Progenitor cell of endocrine pancreas (in vitro differentiated cells): Measurements from ENCODE around the gene TRAK2. TPM values are rescaled to one million over a fixed set of nuclear protein-coding genes. Genes with fewer than 3 reads are reported as not detected.

ENCODE experiments used
- DNase-seq: peaks from one replicate; pipeline ENCODE4 v3.0.0; 2021; ENCODE audit warnings: low spot score; ENCODE audit not compliant: unreplicated experiment
- H3K27ac Mint-ChIP-seq: 2 replicates; pipeline ENCODE4 v1.8.0; 2021; ENCODE audit warnings: mild to moderate bottlenecking, moderate library complexity, mixed read lengths
- H3K27me3 Mint-ChIP-seq: 2 replicates; pipeline ENCODE4 v1.8.0; 2021; ENCODE audit warnings: mixed read lengths
- H3K36me3 Mint-ChIP-seq: 2 replicates; pipeline ENCODE4 v1.8.0; 2022; ENCODE audit warnings: mixed read lengths; ENCODE audit not compliant: insufficient read depth
- H3K4me1 Mint-ChIP-seq: 2 replicates; pipeline ENCODE4 v1.8.0; 2021; ENCODE audit warnings: low read depth, mixed read lengths
- H3K4me3 Mint-ChIP-seq: 2 replicates; pipeline ENCODE4 v1.8.0; 2021; ENCODE audit warnings: low read depth, mild to moderate bottlenecking, moderate library complexity, mixed read lengths
- H3K9me3 Mint-ChIP-seq: 2 replicates; pipeline ENCODE4 v1.8.0; 2021; ENCODE audit warnings: low read depth, mixed read lengths
- CTCF ChIP-seq: fragments of 200-600 bp; sonication (generic); IDR thresholded peaks from one replicate; pipeline ENCODE4 v1.5.0; 2021; ENCODE audit warnings: antibody characterized with exemption, mild to moderate bottlenecking; ENCODE audit not compliant: unreplicated experiment
- total RNA-seq: library from RNA; stranded (reverse); gene quantifications from 2 replicates; pipeline ENCODE4 v1.2.1, GENCODE V29; 2021

Gene TRAK2
- total RNA-seq, 1 donor from 2014 or later = 18.2 TPM

DNA sequence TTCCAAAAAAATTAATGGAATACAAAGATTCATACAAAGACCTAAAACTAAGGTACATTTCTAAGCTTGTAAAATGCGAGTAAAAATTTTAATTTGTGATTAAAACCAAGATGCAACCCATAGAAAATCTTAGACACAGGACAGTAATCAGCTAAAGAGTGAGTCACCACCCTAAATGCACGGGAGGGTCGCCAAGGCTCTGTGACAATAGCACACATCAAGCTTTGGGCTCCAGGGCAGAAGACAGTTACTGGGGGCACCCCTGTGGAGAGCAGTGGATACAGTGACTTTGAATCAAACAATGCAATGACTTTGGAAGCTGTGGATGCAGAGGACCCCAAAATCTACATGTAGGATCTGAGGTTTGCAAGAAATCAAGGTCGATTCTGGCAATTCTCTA lies 101.7 kb downstream of the TRAK2 start:
- H3K9me3 Mint-ChIP-seq = no peaks in the 10 kb centered on the region
- no peak overlapping the region for H3K27ac Mint-ChIP-seq
- H3K36me3 Mint-ChIP-seq = no peaks in the 10 kb centered on the region
- no peak for TF ChIP-seq CTCF
- no peak overlapping the region for H3K4me3 Mint-ChIP-seq
- H3K27me3 Mint-ChIP-seq = no peaks in the 10 kb centered on the region
- H3K4me1 Mint-ChIP-seq = no peaks in the 10 kb centered on the region
- no peak for DNase-seq

DNA sequence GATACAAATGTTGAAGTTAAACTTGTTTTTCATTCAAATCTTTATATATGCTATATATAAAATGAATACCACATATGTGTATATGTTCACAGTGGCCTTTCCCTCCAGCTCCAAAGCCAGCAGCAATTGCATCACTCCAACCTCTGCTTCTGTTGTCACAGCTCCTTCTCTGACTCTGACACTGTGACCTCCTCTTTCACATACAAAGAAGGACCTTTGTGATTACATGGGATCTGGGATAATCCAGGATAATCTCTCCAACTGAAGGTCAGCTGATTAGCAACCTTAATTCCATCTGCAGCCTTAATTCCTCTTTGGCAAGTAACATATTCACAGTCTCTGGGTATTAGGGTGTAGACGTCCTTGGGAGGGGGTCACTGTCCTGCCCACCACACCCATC lies 102.5 kb downstream of the TRAK2 start:
- DNase-seq = no peak
- no peak overlapping the region for H3K27ac Mint-ChIP-seq
- no peaks in the 10 kb centered on the region for H3K36me3 Mint-ChIP-seq
- H3K4me3 Mint-ChIP-seq = no peak overlapping the region
- TF ChIP-seq CTCF = no peak
- no peaks in the 10 kb centered on the region for H3K27me3 Mint-ChIP-seq
- no peaks in the 10 kb centered on the region for H3K4me1 Mint-ChIP-seq
- H3K9me3 Mint-ChIP-seq = no peaks in the 10 kb centered on the region

GRCh38 chr2:201347138-201347537 lies 104.1 kb downstream of the TRAK2 start:
- Mint-ChIP-seq H3K27me3 (no peaks in the 10 kb centered on the region), H3K9me3 (no peaks in the 10 kb centered on the region), H3K4me3 (no peak overlapping the region), H3K4me1 (peaks cover 12% of the 10 kb centered on the region), H3K27ac (no peak overlapping the region), H3K36me3 (no peaks in the 10 kb centered on the region)
- TF ChIP-seq CTCF = no peak
- no peak for DNase-seq

- no peak overlapping the region for H3K27ac Mint-ChIP-seq
Measured at GRCh38 chr2:201345625-201346213, 105.5 kb downstream of the TRAK2 start.

DNA sequence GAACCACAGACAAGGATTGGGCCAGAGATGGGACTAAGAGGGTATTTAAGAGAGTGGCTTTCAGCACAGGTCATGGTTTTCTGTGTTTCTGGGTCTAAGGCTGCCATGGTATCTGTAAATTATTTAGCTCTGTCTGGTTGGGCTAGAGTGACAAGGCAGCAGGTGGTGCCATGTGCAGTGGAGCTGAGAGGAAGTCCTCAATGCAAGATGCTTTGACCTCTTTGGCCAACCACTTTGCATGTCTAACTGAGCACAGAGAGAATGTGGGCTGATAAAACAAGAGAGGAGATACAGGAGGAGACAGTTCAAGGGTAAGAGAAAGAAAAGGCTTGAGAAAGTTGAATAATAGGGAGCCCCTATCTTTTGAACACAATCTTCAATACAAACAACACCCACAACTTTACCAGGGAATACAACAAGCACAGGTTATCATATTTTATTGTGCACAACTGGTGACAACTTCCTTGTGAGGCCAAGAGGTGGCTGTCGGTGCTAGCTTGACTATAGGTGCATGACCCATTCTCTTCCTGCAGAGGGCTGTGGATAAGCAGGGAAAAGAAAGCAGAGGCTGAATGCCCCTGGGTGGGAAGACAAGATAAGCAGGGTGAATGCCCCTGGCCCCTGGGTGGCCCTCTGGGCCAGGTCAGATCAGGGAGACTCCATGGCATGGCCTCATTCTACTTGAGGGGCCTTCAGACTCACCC lies 106.4 kb downstream of the TRAK2 start:
- Mint-ChIP-seq H3K36me3 (no peaks in the 10 kb centered on the region), H3K4me1 (peaks cover 12% of the 10 kb centered on the region), H3K27ac (no peak overlapping the region), H3K4me3 (no peak overlapping the region), H3K27me3 (no peaks in the 10 kb centered on the region), H3K9me3 (no peaks in the 10 kb centered on the region)
- TF ChIP-seq CTCF = peak; percentile 24
- DNase-seq = no peak

More at GRCh38 chr2:201345625-201346213, 105.5 kb downstream of the TRAK2 start:
- H3K4me1 Mint-ChIP-seq = peaks cover 12% of the 10 kb centered on the region
- H3K27me3 Mint-ChIP-seq = no peaks in the 10 kb centered on the region
- H3K9me3 Mint-ChIP-seq = no peaks in the 10 kb centered on the region
- no peaks in the 10 kb centered on the region for H3K36me3 Mint-ChIP-seq
- no peak for DNase-seq
- no peak for TF ChIP-seq CTCF
- no peak overlapping the region for H3K4me3 Mint-ChIP-seq
